ENCODE data around the gene NTN1.

- TF ChIP-seq EP300 (IDR thresholded peaks at IDR 0.05; ENCODE audit: low read depth), result no peak
- TF ChIP-seq CTCF (IDR thresholded peaks at IDR 0.05), result no peak
- no peak for TF ChIP-seq POLR2A (IDR thresholded peaks at IDR 0.05)
- no peak for TF ChIP-seq POLR2AphosphoS5 (IDR thresholded peaks at IDR 0.05)
Measured at GRCh38 chr17:9032583-9032982, 11.3 kb downstream of the NTN1 start.
